CD4-positive, alpha-beta T cell (primary cell): Measurements from ENCODE around the gene GPR137B. TPM values are rescaled to one million over a fixed set of nuclear protein-coding genes. Genes with fewer than 3 reads are reported as not detected.

Experiments used
- ATAC-seq: fragments of 200-7000 bp; cut with Tn5 transposase; one replicate; pipeline ENCODE4 v1.10.0; 2022; ENCODE audit warnings: mild to moderate bottlenecking; ENCODE audit not compliant: poor library complexity
- CTCF ChIA-PET: fragments of 350-600 bp; sonication (Branson Sonifier 250); formaldehyde crosslinking; loops from one replicate; lab custom pipeline; 2021; ENCODE audit warnings: antibody characterized with exemption, inconsistent platforms; lab: Charles Lee
- POLR2A ChIA-PET: fragments of 350-600 bp; sonication (Branson Sonifier 250); formaldehyde crosslinking; loops from one replicate; lab custom pipeline; 2021; ENCODE audit warnings: antibody characterized with exemption, inconsistent platforms; lab: Charles Lee
- DNase-seq, 14 experiments: peaks; one replicate each; pipeline ENCODE4 v3.0.0-alpha.2; 2013 to 2020; ENCODE audit warnings: mixed read lengths in 2 of 14
- H3K27ac ChIP-seq, 2 donors: one replicate each; pipeline versions ENCODE4 v1.5.1 to v1.7.0; 2013; ENCODE audit warnings: low read length in 2 of 2, low read depth in 1 of 2, mild to moderate bottlenecking in 1 of 2
- H3K27me3 ChIP-seq, 2 experiments: 1 replicate in 1 of 2; 2 replicates in 1 of 2; pipeline versions ENCODE4 v1.6.1 to v1.7.0; 2013; ENCODE audit warnings: low read length in 2 of 2, control low read depth in 1 of 2, mild to moderate bottlenecking in 1 of 2, moderate library complexity in 1 of 2; ENCODE audit not compliant: insufficient read depth in 2 of 2, control insufficient read depth in 1 of 2
- H3K36me3 ChIP-seq: one replicate; pipeline ENCODE4 v1.6.1; 2013; ENCODE audit warnings: low read length, control low read depth; ENCODE audit not compliant: insufficient read depth
- H3K4me1 ChIP-seq: one replicate; pipeline ENCODE4 v1.6.1; 2013; ENCODE audit warnings: low read length, control low read depth; ENCODE audit not compliant: insufficient read depth
- H3K4me3 ChIP-seq: one replicate; pipeline ENCODE4 v1.5.1; 2013; ENCODE audit warnings: mild to moderate bottlenecking, low read length, moderate library complexity
- H3K9me3 ChIP-seq, 2 experiments: 1 replicate in 1 of 2; 2 replicates in 1 of 2; pipeline versions ENCODE4 v1.6.1 to v1.7.0; 2013; ENCODE audit warnings: low read length in 2 of 2, mild to moderate bottlenecking in 2 of 2, control low read depth in 1 of 2, moderate library complexity in 1 of 2; ENCODE audit not compliant: control insufficient read depth in 1 of 2, insufficient read depth in 1 of 2
- H3K27ac Mint-ChIP-seq: one replicate; pipeline ENCODE4 v1.8.0; 2020; ENCODE audit warnings: mixed read lengths
- H3K27me3 Mint-ChIP-seq: one replicate; pipeline ENCODE4 v1.8.0; 2021; ENCODE audit warnings: mixed read lengths
- H3K36me3 Mint-ChIP-seq: one replicate; pipeline ENCODE4 v1.8.0; 2021; ENCODE audit warnings: low read depth, mixed read lengths
- H3K4me1 Mint-ChIP-seq: one replicate; pipeline ENCODE4 v1.8.0; 2021; ENCODE audit warnings: low read depth, mixed read lengths
- H3K4me3 Mint-ChIP-seq: one replicate; pipeline ENCODE4 v1.8.0; 2020; ENCODE audit warnings: mild to moderate bottlenecking, mixed read lengths
- H3K9me3 Mint-ChIP-seq: one replicate; pipeline ENCODE4 v1.8.0; 2020; ENCODE audit warnings: mixed read lengths
- CTCF ChIP-seq: fragments of 200-600 bp; IDR thresholded peaks from one replicate; pipeline ENCODE4 v1.8.0; 2022; ENCODE audit warnings: antibody characterized with exemption, mild to moderate bottlenecking
- intact Hi-C, 2 experiments: fragments of 100-400 bp; cut with DNase I in 1 of 2; cut with micrococcal nuclease in 1 of 2; formaldehyde crosslinking; loops; one replicate each; pipeline versions ENCODE4 v1.15.1 to v1.9.0; 2023 to 2025; cut with DNase I, micrococcal nuclease
- total RNA-seq, 174 experiments: library from RNA in 2 of 174; stranded (reverse) in 2 of 174; gene quantifications; one replicate each; pipeline ENCODE4 v1.2.3 and lab custom pipeline; 2021 to 2026

GPR137B gene
- total RNA-seq, 2 experiments from 2014 or later = 6.3 to 7.4 TPM

- H3K9me3 Mint-ChIP-seq = no peaks in the 10 kb centered on the region
- H3K27ac ChIP-seq = no peak overlapping the region
- no peak overlapping the region for H3K4me3 Mint-ChIP-seq
- ATAC-seq (no peak), DNase-seq (no peak)
- intact Hi-C loops = loop anchor here (5.0 to 10.0 kb wide), 4 partner anchors 177 to 1280 kb away; partner anchors contain the start of gene ERO1B (in 1 of the 2)
- TF ChIP-seq CTCF = no peak
- H3K36me3 Mint-ChIP-seq = no peaks in the 10 kb centered on the region
- no peaks in the 10 kb centered on the region for H3K9me3 ChIP-seq
- POLR2A ChIA-PET = no interaction called here
- peaks cover 7% of the 10 kb centered on the region for H3K4me1 ChIP-seq
- CTCF ChIA-PET = no interaction called here
- H3K27me3 ChIP-seq = no peaks in the 10 kb centered on the region
- peaks cover 5% of the 10 kb centered on the region for H3K27me3 Mint-ChIP-seq
- no peaks in the 10 kb centered on the region for H3K36me3 ChIP-seq
- no peak overlapping the region for H3K4me3 ChIP-seq
- no peak overlapping the region for H3K27ac Mint-ChIP-seq
- peaks cover 8% of the 10 kb centered on the region for H3K4me1 Mint-ChIP-seq
These were observed 35.0 kb upstream of the GPR137B start for GRCh38 chr1:236107121-236107907.

GRCh38 chr1:236108027-236108648 is 34.2 kb upstream of the GPR137B start:
- DNase-seq (no peak), ATAC-seq (no peak)
- Histone ChIP-seq H3K27ac (no peak overlapping the region), H3K9me3 (no peaks in the 10 kb centered on the region), H3K27me3 (no peaks in the 10 kb centered on the region), H3K4me1 (peaks cover 7% of the 10 kb centered on the region), H3K36me3 (no peaks in the 10 kb centered on the region), H3K4me3 (no peak overlapping the region)
- Mint-ChIP-seq H3K36me3 (no peaks in the 10 kb centered on the region), H3K27me3 (peaks cover 5% of the 10 kb centered on the region), H3K27ac (no peak overlapping the region), H3K4me3 (no peak overlapping the region), H3K9me3 (no peaks in the 10 kb centered on the region), H3K4me1 (peaks cover 8% of the 10 kb centered on the region)
- POLR2A ChIA-PET = no interaction called here
- no peak for TF ChIP-seq CTCF
- CTCF ChIA-PET = interaction anchor here (1.1 kb wide), 1 partner anchor 364 kb away, joined by 3 read pairs; no protein-coding TSS in a partner anchor
- intact Hi-C loops = loop anchor here (1.0 to 10.0 kb wide), 5 partner anchors 177 to 1279 kb away; partner anchors contain the start of gene ERO1B (in 1 of the 2)

- ATAC-seq (no peak), DNase-seq (no peak)
- Histone ChIP-seq H3K9me3 (no peaks in the 10 kb centered on the region), H3K27ac (no peak overlapping the region), H3K27me3 (no peaks in the 10 kb centered on the region), H3K36me3 (no peaks in the 10 kb centered on the region), H3K4me1 (peaks cover 3% of the 10 kb centered on the region), H3K4me3 (no peak overlapping the region)
- CTCF ChIA-PET = interaction anchor here (0.9 kb wide), 1 partner anchor 375 kb away, joined by 4 read pairs; no protein-coding TSS in a partner anchor
- intact Hi-C loops = loop anchor here in 1 of 2 experiments (1.0 to 5.0 kb wide), 2 partner anchors 237 to 377 kb away; no protein-coding TSS in a partner anchor
- POLR2A ChIA-PET = no interaction called here
- Mint-ChIP-seq H3K36me3 (no peaks in the 10 kb centered on the region), H3K27ac (no peak overlapping the region), H3K4me3 (no peak overlapping the region), H3K9me3 (no peaks in the 10 kb centered on the region), H3K4me1 (peaks cover 3% of the 10 kb centered on the region), H3K27me3 (no peaks in the 10 kb centered on the region)
- TF ChIP-seq CTCF = no peak
These were observed 32.2 kb upstream of the GPR137B start for GRCh38 chr1:236110137-236110536.
